ENCODE data around the gene SIX6.
A peak's percentile ranks its signal among the peaks of the same experiment; 100 is the strongest.
"Not testable (repeated sequence)": the region's sequence is repeated elsewhere in the genome, so short reads cannot be mapped to it uniquely, and the experiment has no call there.

Gene SIX6
- total RNA-seq = 0 reads per million in 2 donors

DNA sequence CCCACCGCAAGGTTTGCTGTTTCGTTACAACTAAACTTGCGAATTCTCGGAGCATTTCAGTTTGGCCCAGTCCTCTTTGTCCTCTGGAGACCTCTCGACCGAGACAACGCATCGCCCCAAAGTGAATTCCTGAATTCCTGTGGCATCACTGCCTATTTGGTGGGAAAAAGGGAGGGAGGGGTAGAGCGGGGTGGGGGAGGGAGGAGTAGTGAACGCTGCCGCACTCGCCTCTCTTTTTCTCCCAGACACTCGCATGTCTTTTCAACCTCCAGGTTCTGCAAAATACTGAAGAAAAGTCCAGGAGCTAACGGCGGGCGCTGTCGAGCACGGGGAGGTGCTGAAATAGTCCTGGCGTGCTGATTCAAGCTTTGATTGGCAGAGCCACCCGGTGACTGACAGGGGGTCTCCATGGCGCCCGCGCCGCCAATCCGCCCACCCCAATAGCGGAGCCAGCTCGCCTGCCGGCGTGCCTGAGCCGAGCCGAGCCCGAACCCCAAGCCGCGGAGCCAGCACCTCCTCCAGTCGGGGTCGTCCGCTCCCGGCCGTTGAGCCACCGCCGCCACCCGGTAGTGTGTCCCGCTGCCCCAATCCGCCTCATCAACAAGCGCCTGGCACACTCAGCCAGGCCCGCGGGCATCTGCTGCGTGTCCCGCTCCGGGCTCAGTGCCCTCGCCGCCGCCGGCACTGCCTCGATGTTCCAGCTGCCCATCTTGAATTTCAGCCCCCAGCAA is at the start of gene SIX6:
Gene SIX6, plus strand, starts transcription at position 440 of the 731 bp plus-strand sequence. Its CDS starts 253 bp downstream, at position 693.
- no peak for DNase-seq

DNA sequence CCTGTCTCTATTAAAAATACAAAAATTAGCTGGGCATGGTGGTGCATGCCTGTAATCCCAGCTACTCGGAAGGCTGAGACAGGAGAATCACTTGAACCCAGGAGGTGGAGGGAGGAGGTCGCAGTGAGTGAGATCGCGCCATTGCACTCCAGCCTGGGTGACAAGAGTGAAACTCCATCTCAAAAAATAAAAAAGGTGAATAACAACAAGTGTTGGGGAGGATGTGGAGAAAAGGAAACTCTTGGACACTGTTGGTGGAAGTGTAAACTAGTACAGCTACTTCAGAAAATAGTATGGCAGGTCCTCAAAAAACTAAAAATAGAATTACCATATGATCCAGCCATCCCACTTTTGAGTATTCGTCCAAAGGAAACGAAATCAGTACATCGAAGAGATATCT is 28.7 kb upstream of the SIX6 start:
- not testable (repeated sequence) for DNase-seq

DNA sequence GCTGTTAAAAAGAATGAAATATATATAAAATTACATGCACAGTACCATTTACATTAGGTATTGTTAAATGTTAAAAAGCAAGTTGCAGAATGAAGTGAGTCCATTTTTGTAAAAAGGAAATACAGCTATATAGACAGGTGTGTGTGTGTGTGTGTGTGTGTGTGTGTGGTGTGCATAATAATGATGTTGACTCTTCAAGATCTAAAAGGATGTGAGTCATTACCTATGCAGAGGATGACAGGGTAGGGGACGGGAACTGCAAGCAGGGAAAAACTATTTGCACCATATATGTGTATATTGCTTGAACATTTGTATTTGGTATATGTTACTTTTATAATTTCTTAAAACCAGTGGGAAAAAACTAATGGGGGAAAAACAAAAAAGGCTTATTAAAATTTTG is 26.2 kb upstream of the SIX6 start:
- no peak for DNase-seq

DNA sequence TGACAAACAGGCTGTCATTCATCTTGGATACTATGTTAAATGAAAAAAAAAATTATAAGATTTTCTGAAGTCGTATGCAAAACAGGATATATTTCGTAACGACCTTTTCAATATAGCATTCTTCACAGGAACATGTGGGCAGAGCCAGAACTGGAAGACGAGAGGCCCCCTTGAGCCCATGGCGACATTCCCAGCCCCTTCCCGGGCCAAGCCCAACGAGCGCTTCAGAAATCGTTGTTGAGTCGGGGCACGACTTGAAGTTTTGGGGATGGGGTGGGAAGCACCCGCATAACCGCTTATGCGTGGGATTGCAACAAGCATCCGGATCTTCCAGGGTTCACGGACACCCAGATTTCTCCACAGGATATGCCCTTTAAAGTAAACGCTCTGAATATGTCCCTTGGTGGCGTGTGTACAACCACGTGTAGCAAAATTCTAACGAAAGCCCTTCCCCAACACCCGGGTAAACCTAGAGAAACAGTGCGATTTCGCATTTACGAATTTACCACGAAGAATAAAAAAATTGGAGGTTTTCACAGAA is 23.8 kb upstream of the SIX6 start:
- DNase-seq = no peak

DNA sequence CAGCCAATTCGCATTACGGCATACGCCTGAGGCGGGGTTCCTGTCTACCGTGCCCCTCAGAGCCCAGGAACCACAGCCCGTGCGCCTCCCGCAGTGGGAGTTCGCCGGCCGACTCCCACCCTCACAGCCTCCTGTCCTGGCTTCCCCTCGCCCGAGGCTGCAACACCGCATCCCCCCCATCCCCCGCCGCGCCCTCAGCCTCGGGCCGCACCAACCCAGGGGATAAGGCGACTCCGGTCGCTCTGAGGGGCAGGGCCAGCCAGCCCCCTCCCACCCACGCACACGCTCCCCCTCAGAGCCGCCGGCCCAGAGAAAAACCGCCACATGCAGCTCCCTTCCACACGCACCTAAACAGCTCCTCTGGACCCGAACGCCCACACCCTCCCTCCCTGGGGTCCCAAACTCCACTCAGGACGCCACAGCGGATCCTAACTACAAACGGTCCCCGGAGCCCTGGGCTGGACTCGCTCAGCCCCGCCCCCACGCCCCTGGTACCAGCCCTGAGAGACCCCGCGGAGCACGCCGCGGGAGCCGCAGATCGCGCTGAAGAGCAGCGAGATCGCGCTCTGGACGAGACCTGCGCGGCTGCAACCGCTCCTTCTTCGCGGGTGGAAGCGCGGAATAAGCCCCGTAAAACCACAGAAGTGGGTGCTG is 23.2 kb upstream of the SIX6 start, which contains the start of gene C14orf39:
Gene C14orf39, minus strand, starts transcription at position 466 of the 654 bp plus-strand sequence. CDS start 985 bp downstream, outside the sequence.
- peak in 1 of 5 experiments; percentile 40 for DNase-seq

DNA sequence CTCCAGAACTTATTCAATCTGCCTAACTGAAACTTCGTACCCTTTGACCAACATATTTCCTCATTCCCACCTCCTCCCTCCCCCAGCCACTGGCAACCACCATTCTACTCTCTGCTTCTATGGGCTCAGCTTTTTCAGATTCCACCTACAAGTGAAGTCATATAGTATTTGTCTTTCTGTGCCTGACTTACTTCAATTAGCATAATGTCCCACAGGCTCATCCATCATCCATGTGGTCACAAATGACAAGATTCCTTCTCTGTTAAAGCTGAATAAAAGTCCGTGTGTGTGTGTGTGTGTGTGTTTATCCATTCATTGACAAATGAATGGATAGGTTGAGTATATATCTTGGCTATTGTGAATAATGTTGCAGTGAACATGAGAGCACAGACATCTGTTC is 21.7 kb upstream of the SIX6 start:
- DNase-seq = no peak

DNA sequence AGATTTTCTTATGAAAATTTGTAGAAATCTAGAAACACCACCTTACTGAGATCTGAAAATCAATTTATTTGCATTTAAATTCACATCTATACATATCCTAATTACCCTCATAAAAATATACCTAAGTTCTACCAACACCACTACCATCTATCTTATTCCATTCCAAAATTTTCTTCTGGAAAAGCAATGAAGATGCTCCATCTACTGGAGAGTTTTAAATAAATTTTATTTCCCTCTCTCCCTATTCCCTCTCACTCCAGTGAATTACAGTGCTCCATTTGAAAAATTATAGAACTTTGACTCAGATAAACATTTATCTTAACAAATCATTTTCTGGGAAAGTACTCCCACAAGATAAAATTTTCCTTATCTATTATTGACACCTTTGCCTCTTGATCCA is 20.8 kb upstream of the SIX6 start:
- no peak for DNase-seq

DNA sequence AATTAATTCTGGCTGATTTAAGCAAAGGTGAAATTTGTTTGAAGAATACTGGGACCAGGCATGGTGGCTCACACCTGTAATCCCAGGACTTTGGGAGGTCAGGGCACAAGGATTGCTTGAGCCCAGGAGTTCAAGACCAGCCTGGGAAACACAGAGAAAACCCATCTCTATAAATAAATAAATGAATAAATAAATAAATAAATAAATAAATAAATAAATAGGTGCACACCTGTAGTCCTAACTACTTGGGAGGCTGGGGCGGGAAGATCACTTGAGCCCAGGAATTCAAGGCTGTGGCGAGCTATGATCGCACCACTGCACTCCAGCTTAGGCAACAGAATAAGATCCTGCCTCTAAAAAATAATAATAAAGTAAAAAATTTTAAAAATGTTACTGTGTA is 18.7 kb upstream of the SIX6 start:
- DNase-seq = no peak

DNA sequence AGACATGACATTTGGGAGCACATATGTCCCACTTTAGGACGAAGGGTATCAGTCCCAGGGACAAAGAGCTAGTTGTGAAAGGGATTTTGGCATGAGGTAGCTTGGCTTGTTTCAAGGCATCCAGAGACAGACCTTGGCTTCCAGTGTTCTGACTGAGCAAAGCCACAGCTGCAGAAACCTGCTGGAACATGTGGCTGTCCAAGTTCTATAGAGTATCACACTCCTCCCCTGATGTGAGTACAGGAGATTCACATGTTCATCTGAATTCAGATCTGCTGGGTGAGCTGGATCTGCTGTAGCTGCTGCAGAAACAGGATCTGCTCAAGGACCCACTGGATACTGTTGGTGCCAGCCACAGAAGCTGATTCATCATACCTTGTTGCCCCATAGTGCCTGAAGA is 13.0 kb upstream of the SIX6 start:
- DNase-seq = no peak

DNA sequence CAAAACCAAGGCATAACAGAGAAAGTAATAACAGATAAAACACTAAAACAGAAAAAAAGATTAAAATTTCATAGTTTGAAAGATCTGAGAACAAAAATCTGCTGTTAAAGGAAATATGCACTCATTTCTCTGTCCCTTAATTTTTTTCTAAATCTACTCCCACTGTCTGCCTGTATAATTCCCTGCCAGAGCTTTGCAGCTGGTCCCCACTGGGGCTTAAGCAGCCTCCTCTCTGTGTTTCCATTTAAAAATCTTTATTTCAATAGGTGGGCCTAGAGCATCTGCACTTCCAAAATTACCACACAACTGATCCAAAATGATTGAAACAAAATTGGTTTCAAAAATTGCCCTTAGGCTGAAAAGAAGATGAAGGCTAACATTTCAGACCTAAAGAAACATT is 6.4 kb upstream of the SIX6 start:
- DNase-seq = no peak

DNA sequence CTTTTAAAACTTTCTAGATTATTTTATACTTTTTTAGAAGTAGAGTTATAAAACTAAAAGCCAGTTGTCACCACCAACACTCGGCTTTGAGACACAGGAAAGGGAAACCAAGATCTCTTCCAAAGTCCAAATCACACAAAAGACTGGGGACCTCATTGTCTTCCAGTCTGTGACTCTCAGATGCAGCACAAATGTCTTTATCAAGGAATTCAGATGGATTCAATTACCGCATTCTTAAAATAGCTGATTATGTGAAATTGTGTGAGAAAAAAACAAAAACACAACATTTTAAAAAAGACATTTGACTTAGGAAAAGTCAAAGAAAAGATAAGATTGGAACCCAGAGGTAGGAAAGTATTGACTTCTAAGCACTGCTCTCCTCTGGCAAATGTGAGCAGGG is 3.5 kb upstream of the SIX6 start:
- DNase-seq = no peak

DNA sequence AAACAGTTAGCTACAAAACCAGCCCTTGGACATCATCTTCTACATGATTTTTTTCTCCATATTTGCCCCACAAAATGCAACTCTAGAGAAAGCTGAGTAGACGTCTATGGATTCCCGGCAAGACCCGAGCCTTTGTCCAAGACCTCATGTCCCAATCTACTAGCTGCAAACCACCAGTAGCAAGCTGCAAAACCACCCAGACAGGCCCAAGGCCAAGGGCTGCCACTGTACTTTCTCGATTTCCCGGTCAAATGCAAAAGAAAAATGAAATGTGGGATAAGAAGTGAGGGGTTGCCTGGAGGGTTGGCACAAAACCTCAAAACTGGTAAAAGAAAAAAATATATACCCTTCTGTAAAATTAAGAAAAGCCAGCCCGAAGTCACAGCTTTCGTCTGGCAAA is 2.9 kb upstream of the SIX6 start:
- DNase-seq = no peak

DNA sequence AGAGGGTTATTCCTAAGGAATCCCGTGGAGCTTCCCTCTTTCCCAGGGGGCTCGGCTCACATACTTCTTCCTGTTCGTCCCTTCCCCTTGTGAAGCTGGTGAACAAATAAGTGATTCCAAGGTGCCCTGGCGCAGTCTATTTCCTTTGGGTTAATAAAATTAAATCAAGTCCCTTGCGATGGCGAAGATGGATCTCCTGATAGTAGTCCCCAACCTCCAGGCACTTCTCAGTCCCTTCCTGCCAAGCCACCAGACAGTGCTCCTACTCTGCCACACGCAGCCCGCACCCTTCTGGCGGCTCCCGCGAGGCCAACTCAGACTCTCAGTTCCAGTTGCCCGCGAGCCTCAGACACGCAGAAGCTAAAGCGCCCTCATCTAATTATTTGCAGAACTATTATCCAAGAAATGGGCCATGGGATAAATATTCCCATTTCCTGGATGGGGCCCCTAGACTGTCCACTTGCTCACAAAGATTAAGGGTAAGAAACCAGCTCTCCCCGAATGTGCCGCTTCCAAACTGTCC is 2.4 kb upstream of the SIX6 start:
- no peak for DNase-seq

DNA sequence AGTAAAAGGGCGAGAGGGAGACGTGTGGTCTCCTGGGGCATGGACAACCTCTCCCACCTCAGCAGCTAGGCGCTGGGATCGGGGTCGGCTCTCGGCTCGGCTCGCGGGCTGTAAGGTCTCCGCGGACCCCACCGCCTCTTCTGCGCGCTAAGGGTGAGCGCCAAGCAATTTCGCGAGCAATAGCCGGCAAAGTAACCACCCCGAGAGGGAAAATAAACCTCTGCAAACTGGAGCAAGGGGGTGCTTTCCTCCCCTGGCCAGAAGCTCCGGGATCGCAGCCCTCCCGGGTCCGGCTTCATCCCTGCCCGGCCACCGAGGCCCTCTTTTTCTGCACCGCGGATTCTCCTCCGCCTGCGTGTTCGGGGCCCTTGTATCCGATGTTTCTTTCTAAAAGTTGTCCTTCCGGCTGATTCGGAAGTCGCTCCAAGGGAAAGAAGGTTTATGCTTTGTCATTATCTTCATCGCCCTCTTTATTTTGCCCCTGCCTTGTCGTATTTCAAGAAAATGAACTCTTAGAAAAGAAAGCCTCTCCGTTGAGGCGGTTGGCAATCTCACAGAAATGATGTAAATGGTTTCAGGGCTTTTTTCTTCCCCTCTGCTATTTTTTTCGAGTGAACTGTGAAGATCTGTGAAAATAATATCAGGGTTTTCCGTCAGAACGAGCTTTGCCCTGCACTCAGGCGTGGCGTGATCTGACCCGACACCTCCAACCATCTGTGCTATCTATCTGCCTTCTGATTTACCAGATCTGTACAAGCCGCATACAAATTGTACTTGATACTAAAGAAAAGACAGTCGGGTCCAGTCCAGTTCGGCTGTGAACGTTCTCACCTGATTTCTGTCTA is 1.7 kb upstream of the SIX6 start:
- DNase-seq = no peak

DNA sequence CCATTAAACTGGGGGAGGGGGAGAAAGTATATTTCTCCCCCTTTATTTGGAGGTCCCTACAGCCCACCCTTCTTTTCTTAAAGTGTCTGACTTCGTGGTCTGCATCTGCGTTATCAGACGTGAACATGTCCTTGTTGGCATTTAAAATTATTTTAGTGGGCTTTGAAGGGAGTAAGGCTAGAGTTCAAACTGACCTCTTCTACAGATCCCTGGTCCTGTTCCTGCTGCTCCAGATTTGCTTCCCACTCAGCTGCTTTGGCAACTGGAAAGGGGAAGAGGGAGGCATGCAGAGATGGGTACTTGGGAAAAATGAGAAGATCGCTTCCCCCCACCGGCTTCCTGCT is 611 bp upstream of the SIX6 start:
- DNase-seq = no peak

DNA sequence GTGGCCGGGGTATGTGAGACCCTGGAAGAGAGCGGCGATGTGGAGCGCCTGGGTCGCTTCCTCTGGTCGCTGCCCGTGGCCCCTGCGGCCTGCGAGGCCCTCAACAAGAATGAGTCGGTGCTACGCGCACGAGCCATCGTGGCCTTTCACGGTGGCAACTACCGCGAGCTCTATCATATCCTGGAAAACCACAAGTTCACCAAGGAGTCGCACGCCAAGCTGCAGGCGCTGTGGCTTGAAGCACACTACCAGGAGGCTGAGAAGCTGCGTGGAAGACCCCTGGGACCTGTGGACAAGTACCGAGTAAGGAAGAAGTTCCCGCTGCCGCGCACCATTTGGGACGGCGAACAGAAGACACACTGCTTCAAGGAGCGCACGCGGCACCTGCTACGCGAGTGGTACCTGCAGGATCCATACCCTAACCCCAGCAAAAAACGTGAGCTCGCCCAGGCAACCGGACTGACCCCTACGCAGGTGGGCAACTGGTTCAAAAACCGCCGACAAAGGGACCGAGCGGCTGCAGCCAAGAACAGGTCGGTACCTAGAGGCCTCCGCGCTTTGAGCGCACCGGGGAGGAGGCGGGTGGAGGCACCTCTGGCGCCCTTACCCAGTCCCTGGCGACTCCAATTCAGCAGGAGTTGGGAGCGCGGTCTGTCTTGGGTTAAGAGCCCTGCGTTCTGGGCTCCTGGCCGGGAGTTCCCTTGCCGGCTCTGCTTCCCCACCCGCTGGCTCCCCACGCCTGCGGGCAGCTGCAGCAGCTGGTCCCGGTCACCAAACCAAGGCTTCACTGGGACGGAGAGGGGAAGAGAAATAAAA is 700 bp downstream of the SIX6 start:
- DNase-seq = no peak

DNA sequence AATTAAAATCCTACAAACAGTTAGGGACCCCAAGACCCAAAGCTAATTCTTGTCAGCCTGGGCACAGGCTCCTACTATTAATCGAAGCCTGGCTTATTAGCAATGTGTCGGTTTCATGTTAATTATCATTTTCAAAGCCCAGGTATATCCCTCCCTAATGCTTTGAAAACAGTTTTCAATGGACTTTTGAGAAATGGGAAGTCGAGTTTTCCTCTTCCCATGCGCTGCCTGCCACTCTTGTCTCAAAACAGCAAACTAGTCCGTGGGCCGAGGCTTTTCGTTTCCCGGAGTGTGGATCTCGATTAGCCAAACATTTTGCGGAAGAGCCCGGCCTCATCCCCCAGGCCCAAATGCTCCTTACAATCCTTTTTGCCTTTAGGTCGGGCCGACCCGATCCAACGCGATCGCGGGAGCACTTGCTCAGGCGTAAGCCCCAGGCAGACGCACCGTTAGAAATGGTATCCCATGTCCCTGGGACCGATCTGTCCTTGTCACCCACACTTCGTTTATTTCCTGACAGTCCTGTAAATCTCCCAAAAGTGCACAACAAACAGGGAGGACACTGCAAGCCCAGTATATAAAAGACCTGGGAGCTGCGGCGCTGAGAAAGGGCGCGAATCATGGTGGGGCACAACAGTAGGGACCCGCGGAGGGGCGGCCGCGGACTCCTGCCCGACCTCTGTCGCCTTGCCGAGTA is 1.5 kb downstream of the SIX6 start:
- DNase-seq = no peak

DNA sequence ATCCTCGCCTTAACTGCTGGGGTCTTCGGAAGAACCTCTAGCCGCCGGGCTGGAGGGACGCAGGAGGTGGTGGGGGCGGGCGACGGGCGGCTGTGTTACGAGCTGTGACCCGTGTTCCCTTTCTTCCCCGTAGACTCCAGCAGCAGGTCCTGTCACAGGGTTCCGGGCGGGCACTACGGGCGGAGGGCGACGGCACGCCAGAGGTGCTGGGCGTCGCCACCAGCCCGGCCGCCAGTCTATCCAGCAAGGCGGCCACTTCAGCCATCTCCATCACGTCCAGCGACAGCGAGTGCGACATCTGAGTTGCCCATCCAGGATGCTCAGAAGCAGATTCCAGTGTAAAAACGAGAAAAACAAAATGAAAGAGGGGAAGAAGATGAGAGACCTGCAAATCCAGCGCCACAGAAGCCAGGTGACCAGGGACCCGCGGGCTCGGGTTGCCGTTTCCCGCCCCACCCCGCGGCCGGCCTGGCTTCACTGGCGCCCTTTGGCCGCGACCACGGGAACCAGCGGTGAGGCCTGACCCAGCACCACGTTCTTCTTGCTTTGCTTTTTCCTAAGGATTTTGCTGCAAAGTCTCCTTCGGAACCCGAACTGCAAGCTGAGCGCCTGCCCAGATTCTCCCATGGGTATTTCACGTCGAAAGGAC is 2.1 kb downstream of the SIX6 start:
- no peak for DNase-seq

DNA sequence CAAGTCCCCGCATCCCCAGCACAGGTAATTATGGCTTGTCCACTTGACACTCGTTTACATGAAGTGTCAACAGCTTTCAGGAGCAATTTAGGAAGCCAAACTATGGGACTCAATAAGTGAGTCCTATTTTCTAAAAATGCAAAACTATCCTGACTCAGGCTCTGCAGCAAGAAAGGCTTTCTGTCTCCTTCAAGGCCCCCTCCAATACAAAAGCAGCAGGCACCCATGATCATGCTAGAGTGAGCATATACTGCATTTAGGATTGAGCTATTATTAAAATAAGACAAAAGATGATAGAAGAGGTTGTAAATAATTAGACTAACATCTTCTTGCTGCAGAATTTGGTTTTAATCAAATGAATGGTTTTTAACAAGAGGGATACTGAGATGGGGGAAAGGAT is 3.2 kb downstream of the SIX6 start:
- DNase-seq = no peak

DNA sequence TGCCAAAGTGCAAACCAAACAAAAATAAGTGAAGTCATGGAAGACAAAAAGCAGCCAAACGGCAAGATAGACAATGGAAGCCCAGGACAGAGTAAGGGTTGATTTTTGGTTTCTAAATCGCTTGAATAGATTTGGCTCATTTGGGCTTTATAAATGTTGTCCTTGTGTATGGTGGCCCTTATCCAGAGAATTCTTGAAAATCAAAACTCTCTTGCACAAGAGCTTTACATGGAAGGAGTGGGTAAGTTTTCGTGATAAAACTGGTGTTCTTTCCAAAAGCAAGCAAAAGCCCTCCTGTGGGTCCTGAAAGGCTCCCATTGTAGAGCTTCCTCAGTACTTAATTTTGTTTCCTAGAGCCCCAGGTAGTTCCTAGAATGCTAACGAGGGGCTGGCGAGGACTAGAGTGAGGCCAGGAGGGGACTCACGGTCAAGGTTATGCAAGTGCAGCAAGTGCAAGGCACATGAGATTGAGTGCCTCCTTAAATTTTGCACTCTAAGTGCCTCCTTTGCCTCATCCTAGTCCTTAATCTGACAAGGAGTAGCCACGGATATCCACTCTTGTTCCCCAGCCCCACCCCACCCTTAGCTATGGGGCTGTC is 4.1 kb downstream of the SIX6 start:
- DNase-seq = no peak

DNA sequence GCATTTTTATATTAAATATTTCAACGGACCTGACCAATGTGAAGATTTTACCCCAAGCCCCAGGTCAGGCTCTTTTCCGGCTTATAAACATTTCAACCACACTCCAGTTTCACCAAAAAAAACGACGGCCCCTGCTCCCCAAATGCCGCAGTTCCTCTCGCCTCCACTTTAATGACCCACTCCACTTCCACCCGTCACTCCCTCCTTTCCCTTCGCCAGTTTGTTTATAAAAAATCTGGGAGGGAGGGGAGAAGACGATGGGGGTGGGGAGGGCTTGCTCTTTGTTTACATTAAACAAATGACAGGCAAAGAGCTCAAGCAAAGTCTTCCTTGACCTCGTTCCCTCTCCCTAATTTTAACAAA is 5.4 kb downstream of the SIX6 start:
- no peak for DNase-seq
